ENCODE results near the gene SUMO2.
"Not testable (repeated sequence)": the region's sequence is repeated elsewhere in the genome, so short reads cannot be mapped to it uniquely, and the experiment has no call there.

The SUMO2 gene

DNA sequence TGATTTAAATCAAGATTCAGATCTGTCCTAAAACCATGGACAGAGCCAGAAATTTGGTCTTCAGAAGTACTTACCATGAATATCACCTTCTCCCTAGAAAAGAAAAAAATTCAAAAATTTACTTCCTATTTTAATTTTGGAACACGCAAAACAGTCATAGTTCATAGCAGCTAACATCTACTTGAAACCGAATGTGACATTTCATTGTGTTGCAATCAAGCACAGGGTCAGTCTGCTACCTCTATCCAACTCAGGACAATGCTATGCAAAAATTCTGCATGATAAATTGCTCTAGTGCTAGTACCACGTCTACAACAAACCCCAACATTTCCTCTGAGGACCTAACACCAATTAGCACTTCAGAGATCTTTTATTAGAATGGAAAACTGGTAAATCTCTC lies 36.2 kb downstream of the SUMO2 start:
- no peak for DNase-seq (ENCODE audit: extremely low read depth, insufficient read length)
- H3K4me3 ChIP-seq (replicated peaks; ENCODE audit: low read depth, low read length) = no peak overlapping the region
- peaks cover 21% of the 10 kb centered on the region for H3K36me3 ChIP-seq (ENCODE audit: control insufficient read depth, insufficient read depth, low read length)
- no peaks in the 10 kb centered on the region for H3K27me3 ChIP-seq (replicated peaks; ENCODE audit: control insufficient read depth, insufficient read depth, low read length)
- TF ChIP-seq, protein P1, sequence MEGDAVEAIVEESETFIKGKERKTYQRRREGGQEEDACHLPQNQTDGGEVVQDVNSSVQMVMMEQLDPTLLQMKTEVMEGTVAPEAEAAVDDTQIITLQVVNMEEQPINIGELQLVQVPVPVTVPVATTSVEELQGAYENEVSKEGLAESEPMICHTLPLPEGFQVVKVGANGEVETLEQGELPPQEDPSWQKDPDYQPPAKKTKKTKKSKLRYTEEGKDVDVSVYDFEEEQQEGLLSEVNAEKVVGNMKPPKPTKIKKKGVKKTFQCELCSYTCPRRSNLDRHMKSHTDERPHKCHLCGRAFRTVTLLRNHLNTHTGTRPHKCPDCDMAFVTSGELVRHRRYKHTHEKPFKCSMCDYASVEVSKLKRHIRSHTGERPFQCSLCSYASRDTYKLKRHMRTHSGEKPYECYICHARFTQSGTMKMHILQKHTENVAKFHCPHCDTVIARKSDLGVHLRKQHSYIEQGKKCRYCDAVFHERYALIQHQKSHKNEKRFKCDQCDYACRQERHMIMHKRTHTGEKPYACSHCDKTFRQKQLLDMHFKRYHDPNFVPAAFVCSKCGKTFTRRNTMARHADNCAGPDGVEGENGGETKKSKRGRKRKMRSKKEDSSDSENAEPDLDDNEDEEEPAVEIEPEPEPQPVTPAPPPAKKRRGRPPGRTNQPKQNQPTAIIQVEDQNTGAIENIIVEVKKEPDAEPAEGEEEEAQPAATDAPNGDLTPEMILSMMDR (IDR thresholded peaks at IDR 0.05; ENCODE audit: insufficient read depth, low read length, poor library complexity, severe bottlenecking) = no peak

DNA sequence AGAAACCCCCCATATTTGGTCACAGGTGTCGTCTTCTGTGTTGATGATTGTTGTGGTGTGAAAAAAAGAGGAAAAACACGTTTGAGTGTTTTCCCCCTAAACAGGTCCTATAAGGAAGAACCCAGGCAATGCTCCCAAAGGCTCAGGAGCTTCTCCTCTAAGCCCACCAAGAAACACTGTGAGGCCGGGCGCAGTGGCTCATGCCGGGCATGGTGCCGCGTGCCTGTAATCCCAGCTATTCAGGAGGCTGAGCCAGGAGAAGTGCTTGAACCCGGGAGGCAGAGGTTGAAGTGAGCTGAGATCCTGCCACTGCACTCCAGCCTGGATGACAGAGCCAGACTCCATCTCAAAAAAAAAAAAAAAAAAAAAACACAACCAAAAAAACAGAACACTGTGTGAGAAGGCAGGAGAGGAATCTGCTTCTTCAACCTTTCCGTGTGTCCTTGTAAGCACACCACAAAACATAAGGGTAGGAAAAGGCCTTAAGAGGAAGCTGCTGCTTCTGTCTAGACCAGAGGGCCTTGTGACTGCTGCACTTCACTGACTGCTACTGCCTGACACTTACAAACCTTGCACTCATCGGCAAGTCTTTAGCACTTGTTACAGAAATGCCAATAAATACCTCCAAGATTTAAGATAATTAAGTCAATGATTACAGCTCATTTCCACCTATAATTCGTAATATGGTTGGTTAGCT lies 37.8 kb downstream of the SUMO2 start:
- Histone ChIP-seq H3K4me3 (replicated peaks; ENCODE audit: low read depth, low read length) (no peak overlapping the region), H3K27me3 (replicated peaks; ENCODE audit: control insufficient read depth, insufficient read depth, low read length) (no peaks in the 10 kb centered on the region), H3K36me3 (ENCODE audit: control insufficient read depth, insufficient read depth, low read length) (peaks cover 21% of the 10 kb centered on the region)
- no peak for DNase-seq (ENCODE audit: extremely low read depth, insufficient read length)
- TF ChIP-seq, protein P1 (IDR thresholded peaks at IDR 0.05; ENCODE audit: insufficient read depth, low read length, poor library complexity, severe bottlenecking) = no peak

DNA sequence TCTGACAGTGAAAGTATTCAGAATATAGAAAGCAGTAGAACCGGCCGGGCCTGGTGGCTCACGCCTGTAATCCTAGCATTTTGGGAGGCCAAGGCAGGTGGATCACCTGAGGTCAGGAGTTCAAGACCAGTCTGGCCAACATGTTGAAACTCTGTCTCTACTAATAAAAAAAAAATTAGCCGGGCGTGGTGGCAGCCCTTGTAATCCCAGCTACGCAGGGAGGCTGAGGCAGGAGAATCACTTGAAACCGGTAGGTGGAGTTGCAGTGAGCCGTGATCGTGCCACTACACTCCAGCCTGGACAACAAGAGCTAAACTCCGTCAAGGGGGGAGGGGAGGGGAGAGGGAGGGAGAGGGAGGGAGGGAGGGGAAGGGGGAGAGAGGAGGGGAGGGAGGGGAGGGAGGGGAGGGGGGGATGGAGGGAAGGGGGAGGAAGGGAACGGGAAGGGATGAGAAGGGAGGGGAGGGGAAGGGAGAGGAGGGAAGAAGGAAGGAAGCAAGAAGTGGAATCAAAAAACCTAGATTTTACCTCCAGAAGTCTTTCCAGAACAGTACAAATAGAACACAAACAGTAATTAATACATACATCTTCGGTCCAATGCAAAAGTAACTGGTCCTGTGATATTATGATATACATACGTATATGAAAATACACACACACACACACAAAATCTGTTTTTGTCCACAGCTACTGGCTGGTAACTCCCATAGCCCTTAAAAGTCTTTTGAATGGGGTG lies 40.4 kb downstream of the SUMO2 start:
- DNase-seq (ENCODE audit: extremely low read depth, insufficient read length) = no peak
- TF ChIP-seq, protein P1 (IDR thresholded peaks at IDR 0.05; ENCODE audit: insufficient read depth, low read length, poor library complexity, severe bottlenecking) = no peak
- H3K4me3 ChIP-seq (replicated peaks; ENCODE audit: low read depth, low read length) = no peak overlapping the region
- H3K27me3 ChIP-seq (replicated peaks; ENCODE audit: control insufficient read depth, insufficient read depth, low read length) = no peaks in the 10 kb centered on the region
- H3K36me3 ChIP-seq (ENCODE audit: control insufficient read depth, insufficient read depth, low read length) = peaks cover 18% of the 10 kb centered on the region

DNA sequence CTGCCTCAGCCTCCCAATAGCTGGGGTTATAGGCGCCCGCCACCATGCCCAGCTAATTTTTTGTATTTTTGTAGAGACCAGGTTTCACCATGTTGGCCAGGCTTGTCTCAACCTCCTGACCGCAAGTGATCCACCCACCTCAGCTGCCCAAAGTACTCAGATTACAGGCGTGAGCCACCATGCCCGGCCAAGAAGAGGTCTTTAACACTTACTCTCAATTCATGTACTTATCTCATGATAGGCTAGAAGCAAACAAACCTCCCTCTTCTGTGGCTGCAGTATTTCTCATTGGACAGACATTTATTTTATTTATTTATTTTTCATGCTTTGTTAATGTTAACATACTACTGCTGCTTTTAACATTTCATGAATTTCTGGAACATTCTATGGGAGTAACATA lies 44.2 kb downstream of the SUMO2 start:
- Histone ChIP-seq H3K36me3 (ENCODE audit: control insufficient read depth, insufficient read depth, low read length) (peaks cover 7% of the 10 kb centered on the region), H3K4me3 (replicated peaks; ENCODE audit: low read depth, low read length) (no peak overlapping the region), H3K27me3 (replicated peaks; ENCODE audit: control insufficient read depth, insufficient read depth, low read length) (no peaks in the 10 kb centered on the region)
- DNase-seq (ENCODE audit: extremely low read depth, insufficient read length) = no peak
- TF ChIP-seq, protein P1 (IDR thresholded peaks at IDR 0.05; ENCODE audit: insufficient read depth, low read length, poor library complexity, severe bottlenecking) = no peak

DNA sequence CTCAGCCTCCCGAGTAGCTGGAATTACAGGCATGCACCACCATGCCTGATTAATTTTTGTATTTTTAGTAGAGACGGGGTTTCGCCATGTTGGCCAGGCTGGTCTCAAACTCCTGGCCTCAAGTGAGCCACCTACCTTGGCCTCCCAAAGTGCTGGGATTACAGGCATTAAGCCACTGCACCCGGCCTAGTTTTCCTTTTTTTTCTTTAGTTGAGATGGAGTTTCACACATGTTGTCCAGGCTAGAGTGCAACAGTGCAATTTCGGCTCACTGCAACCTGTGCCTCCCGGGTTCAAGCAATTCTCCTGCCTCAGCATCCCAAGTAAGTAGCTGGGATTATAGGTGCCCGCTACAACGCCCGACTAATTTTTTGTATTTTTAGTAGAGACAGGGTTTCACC lies 45.0 kb downstream of the SUMO2 start:
- not testable (repeated sequence) for H3K27me3 ChIP-seq (replicated peaks; ENCODE audit: control insufficient read depth, insufficient read depth, low read length); DNase-seq (ENCODE audit: extremely low read depth, insufficient read length); H3K4me3 ChIP-seq (replicated peaks; ENCODE audit: low read depth, low read length); H3K36me3 ChIP-seq (ENCODE audit: control insufficient read depth, insufficient read depth, low read length)

DNA sequence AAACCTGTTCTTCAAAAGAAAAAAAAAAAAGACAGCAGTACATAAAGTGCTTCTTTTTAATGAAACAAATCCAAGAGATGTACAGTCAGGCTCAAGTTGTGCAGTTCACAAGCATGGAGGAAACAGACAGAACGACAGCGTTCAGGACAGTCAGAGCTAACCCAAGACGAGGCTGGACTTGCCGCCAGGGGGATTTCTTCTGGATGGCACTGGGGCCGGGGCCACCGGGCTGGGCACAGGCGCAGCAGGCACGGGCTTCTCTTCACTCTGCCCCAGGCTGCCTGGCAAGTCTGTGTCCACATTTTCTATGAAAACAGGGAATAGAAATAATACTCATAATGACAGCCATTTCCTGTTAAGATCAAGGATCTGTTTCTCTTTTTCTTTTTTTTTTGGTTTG lies 46.8 kb downstream of the SUMO2 start:
- TF ChIP-seq, protein P1 (IDR thresholded peaks at IDR 0.05; ENCODE audit: insufficient read depth, low read length, poor library complexity, severe bottlenecking) = no peak
- no peak overlapping the region for H3K4me3 ChIP-seq (replicated peaks; ENCODE audit: low read depth, low read length)
- H3K27me3 ChIP-seq (replicated peaks; ENCODE audit: control insufficient read depth, insufficient read depth, low read length) = no peaks in the 10 kb centered on the region
- no peak for DNase-seq (ENCODE audit: extremely low read depth, insufficient read length)
- peaks cover 7% of the 10 kb centered on the region for H3K36me3 ChIP-seq (ENCODE audit: control insufficient read depth, insufficient read depth, low read length)
